GM23248 (cell line): ENCODE measurements around the gene TBL3. TPM values are rescaled to one million over a fixed set of nuclear protein-coding genes. Genes with fewer than 3 reads are reported as not detected.

ENCODE experiments used
- DNase-seq: peaks from one replicate; pipeline ENCODE4 v3.0.0-alpha.2; 2015
- H2AFZ ChIP-seq: fragments of 200-600 bp; sonication (generic); 2 replicates; pipeline ENCODE4 v1.6.1; 2016; ENCODE audit warnings: antibody characterized with exemption
- H3F3A ChIP-seq: fragments of 200-600 bp; sonication (generic); 2 replicates; pipeline ENCODE4 v1.6.1; 2016; ENCODE audit warnings: mild to moderate bottlenecking, antibody characterized with exemption, mixed run types; ENCODE audit not compliant: insufficient read depth
- H3K27ac ChIP-seq: fragments of 200-600 bp; sonication (generic); 2 replicates; pipeline ENCODE4 v1.5.1; 2016; ENCODE audit warnings: mild to moderate bottlenecking
- H3K27me3 ChIP-seq: fragments of 200-600 bp; sonication (generic); replicated peaks from 2 replicates; pipeline ENCODE4 v1.6.1; 2016; ENCODE audit warnings: mild to moderate bottlenecking; ENCODE audit not compliant: insufficient read depth
- H3K36me3 ChIP-seq: fragments of 200-600 bp; sonication (generic); 2 replicates; pipeline ENCODE4 v1.6.1; 2016; ENCODE audit warnings: low read depth, mild to moderate bottlenecking
- H3K4me1 ChIP-seq: fragments of 200-600 bp; sonication (generic); 2 replicates; pipeline ENCODE4 v1.6.1; 2016; ENCODE audit warnings: mild to moderate bottlenecking; ENCODE audit not compliant: insufficient read depth
- H3K4me2 ChIP-seq: fragments of 200-600 bp; sonication (generic); one replicate; pipeline ENCODE4 v1.6.1; 2016; ENCODE audit warnings: mild to moderate bottlenecking; ENCODE audit not compliant: unreplicated experiment
- H3K4me3 ChIP-seq: fragments of 200-600 bp; sonication (generic); 2 replicates; pipeline ENCODE4 v1.5.1; 2016; ENCODE audit warnings: mild to moderate bottlenecking
- H3K79me2 ChIP-seq: fragments of 200-600 bp; sonication (generic); 2 replicates; pipeline ENCODE4 v1.6.1; 2016; ENCODE audit warnings: mild to moderate bottlenecking; ENCODE audit not compliant: insufficient read depth
- H3K9ac ChIP-seq: fragments of 200-600 bp; sonication (generic); 2 replicates; pipeline ENCODE4 v1.6.1; 2016; ENCODE audit warnings: mild to moderate bottlenecking
- H3K9me2 ChIP-seq: fragments of 200-600 bp; sonication (generic); 2 replicates; pipeline ENCODE4 v1.6.1; 2016; ENCODE audit warnings: mixed run types, mild to moderate bottlenecking, moderate library complexity; ENCODE audit not compliant: insufficient read depth
- H3K9me3 ChIP-seq: fragments of 200-600 bp; sonication (generic); one replicate; pipeline ENCODE4 v1.6.1; 2017; ENCODE audit warnings: low read depth
- H4K20me1 ChIP-seq: fragments of 200-600 bp; sonication (generic); 2 replicates; pipeline ENCODE4 v1.6.0; 2016; ENCODE audit not compliant: insufficient read depth
- EZH2 ChIP-seq: fragments of 200-600 bp; sonication (generic); IDR thresholded peaks from 2 replicates; pipeline ENCODE4 v1.6.1; 2018; ENCODE audit warnings: antibody characterized with exemption, mild to moderate bottlenecking; ENCODE audit not compliant: insufficient read depth, poor library complexity, severe bottlenecking
- EZH2phosphoT487 ChIP-seq: fragments of 200-600 bp; sonication (generic); IDR thresholded peaks from 2 replicates; pipeline ENCODE4 v1.6.1; 2018; ENCODE audit warnings: antibody characterized with exemption, moderate library complexity, mild to moderate bottlenecking, low read depth; ENCODE audit not compliant: insufficient read depth
- WGBS, 2 experiments: methylation state at CpG; one replicate each; pipeline ENCODE4 v1.1.6; 2015 to 2017; ENCODE audit warnings: low lambda C conversion rate in 2 of 2, low coverage in 1 of 2; ENCODE audit errors: missing lambda C conversion rate in 2 of 2; 5-methylcytosine and 5-hydroxymethylcytosine counted together
- in situ Hi-C: fragments of 300-500 bp; cut with MboI; formaldehyde crosslinking; loops from 2 replicates; pipeline ENCODE4 v1.15.0; 2020
- polyA plus RNA-seq: library from polyadenylated mRNA; unstranded; fragments of >200 nt; fragmentation: Nextera tagmentation; extraction: Ambion mirVana; gene quantifications from 2 replicates; pipeline ENCODE4 v1.2.1, GENCODE V29; 2016
- total RNA-seq: library from RNA; depleted of rRNA; stranded (reverse); fragments of >200 nt; shearing (Covaris generic); gene quantifications from 2 replicates; pipeline ENCODE4 v1.2.3, GENCODE V29; 2014

The TBL3 gene
- total and polyA plus RNA-seq, 2 experiments from 2014 or later: 43.7 to 46.8 TPM

- Histone ChIP-seq H2AFZ (no peak overlapping the region), H3K79me2 (peaks cover 50% of the 10 kb centered on the region), H3K9me2 (no peaks in the 10 kb centered on the region), H4K20me1 (peaks cover 5% of the 10 kb centered on the region; the same call in 1 of the 2 replicates), H3K9ac (no peak overlapping the region), H3K4me2 (no peak overlapping the region), H3K4me3 (no peak overlapping the region), H3K9me3 (no peaks in the 10 kb centered on the region), H3K4me1 (peaks cover 27% of the 10 kb centered on the region), H3K27me3 (no peaks in the 10 kb centered on the region), H3K27ac (no peak overlapping the region), H3F3A (peaks cover 36% of the 10 kb centered on the region), H3K36me3 (peaks cover 20% of the 10 kb centered on the region)
- in situ Hi-C loops: no loop called here
- no peak for TF ChIP-seq EZH2
- no peak for DNase-seq
- 92% methylated on average over 22 to 28 of the region's 28 CpGs for WGBS, 2 experiments
Observed at GRCh38 chr16:1999866-2000514, 28.1 kb downstream of the TBL3 start.

DNA sequence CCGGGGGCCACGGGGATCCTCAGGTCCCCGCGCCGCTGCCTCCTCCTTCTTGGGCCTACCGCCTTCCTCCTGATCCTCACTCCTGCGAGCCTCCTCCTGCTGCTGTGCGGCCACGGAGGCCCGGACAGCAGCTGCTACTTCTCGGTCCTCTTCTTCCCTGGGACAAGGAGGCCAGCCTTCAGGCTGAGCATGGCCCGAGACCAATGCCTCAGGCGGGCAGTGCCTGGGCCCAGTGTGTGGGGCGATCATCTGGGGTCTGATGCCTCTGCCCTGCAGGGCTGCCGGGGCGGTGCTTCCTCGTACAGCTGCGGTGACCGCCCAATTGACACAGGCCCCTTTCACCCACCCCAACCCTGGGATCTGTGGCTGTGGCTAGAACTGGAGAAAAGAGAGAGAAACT is 29.2 kb downstream of the TBL3 start:
- in situ Hi-C loops: no loop called here
- no peak for DNase-seq
- no peak overlapping the region for H2AFZ ChIP-seq
- H3K9me2 ChIP-seq: no peaks in the 10 kb centered on the region
- H3K4me1 ChIP-seq: peaks cover 23% of the 10 kb centered on the region
- peaks cover 26% of the 10 kb centered on the region for H3F3A ChIP-seq
- no peak overlapping the region for H3K9ac ChIP-seq
- H3K27me3 ChIP-seq: no peaks in the 10 kb centered on the region
- no peak overlapping the region for H3K4me2 ChIP-seq
- no peak overlapping the region for H3K27ac ChIP-seq
- H3K36me3 ChIP-seq: peaks cover 20% of the 10 kb centered on the region
- no peaks in the 10 kb centered on the region for H3K9me3 ChIP-seq
- peaks cover 60% of the 10 kb centered on the region for H3K79me2 ChIP-seq
- peaks cover 5% of the 10 kb centered on the region; the same call in 1 of the 2 replicates for H4K20me1 ChIP-seq
- TF ChIP-seq EZH2: no peak
- no peak for TF ChIP-seq EZH2phosphoT487
- no peak overlapping the region for H3K4me3 ChIP-seq
- 98% methylated on average over 18 to 19 of the region's 19 CpGs for WGBS, 2 experiments

GRCh38 chr16:2001456-2002355 is 29.9 kb downstream of the TBL3 start:
- H3K36me3 ChIP-seq: peaks cover 18% of the 10 kb centered on the region

GRCh38 chr16:2002406-2003230 is 30.8 kb downstream of the TBL3 start:
- H3K4me1 ChIP-seq: peaks cover 19% of the 10 kb centered on the region
- H3K4me3 ChIP-seq: no peak overlapping the region
- peaks cover 10% of the 10 kb centered on the region; the same call in 1 of the 2 replicates for H4K20me1 ChIP-seq
- no peak overlapping the region for H3K27ac ChIP-seq
- no peak overlapping the region for H2AFZ ChIP-seq
- DNase-seq: no peak
- in situ Hi-C loops: no loop called here
- peaks cover 76% of the 10 kb centered on the region for H3K79me2 ChIP-seq
- no peak overlapping the region for H3K4me2 ChIP-seq
- no peaks in the 10 kb centered on the region for H3K9me3 ChIP-seq
- 93 to 94% methylated on average over 46 to 47 of the region's 47 CpGs for WGBS, 2 experiments
- H3K9ac ChIP-seq: no peak overlapping the region
- TF ChIP-seq EZH2phosphoT487 (no peak), EZH2 (no peak)
- peaks cover 15% of the 10 kb centered on the region for H3F3A ChIP-seq
- H3K36me3 ChIP-seq: peaks cover 16% of the 10 kb centered on the region
- no peaks in the 10 kb centered on the region for H3K9me2 ChIP-seq
- H3K27me3 ChIP-seq: no peaks in the 10 kb centered on the region

More at GRCh38 chr16:2001456-2002355, 29.9 kb downstream of the TBL3 start:
- 95 to 97% methylated on average over 46 to 53 of the region's 53 CpGs for WGBS, 2 experiments
- TF ChIP-seq EZH2phosphoT487: no peak
- TF ChIP-seq EZH2: no peak
- peaks cover 20% of the 10 kb centered on the region for H3K4me1 ChIP-seq
- peaks cover 67% of the 10 kb centered on the region for H3K79me2 ChIP-seq
- H3F3A ChIP-seq: peaks cover 19% of the 10 kb centered on the region
- no peak overlapping the region for H3K27ac ChIP-seq
- H3K4me3 ChIP-seq: no peak overlapping the region
- H3K9me3 ChIP-seq: no peaks in the 10 kb centered on the region
- H3K4me2 ChIP-seq: no peak overlapping the region
- H4K20me1 ChIP-seq: peaks cover 5% of the 10 kb centered on the region; the same call in 1 of the 2 replicates
- DNase-seq: no peak
- no peak overlapping the region for H2AFZ ChIP-seq
- no peak overlapping the region for H3K9ac ChIP-seq
- no peaks in the 10 kb centered on the region for H3K27me3 ChIP-seq
- H3K9me2 ChIP-seq: no peaks in the 10 kb centered on the region
- in situ Hi-C loops: no loop called here
